Activated CD4-positive, alpha-beta T cell treated with anti-CD3 and anti-CD28 coated beads, Interleukin-2, amount 10 ng/mL, durations not matched to agents 24 days and 14 days (primary cell): ENCODE results near the gene NUP37. TPM values are rescaled to one million over a fixed set of nuclear protein-coding genes. Genes with fewer than 3 reads are reported as not detected.
"Not testable (repeated sequence)": the region's sequence is repeated elsewhere in the genome, so short reads cannot be mapped to it uniquely, and the experiment has no call there.

Experiments
- DNase-seq: peaks from one replicate; pipeline ENCODE4 v3.0.0; 2022
- H3K27ac Mint-ChIP-seq: one replicate; pipeline ENCODE4 v1.8.0; 2022; ENCODE audit warnings: mild to moderate bottlenecking, mixed read lengths
- H3K27me3 Mint-ChIP-seq: one replicate; pipeline ENCODE4 v1.8.0; 2022; ENCODE audit warnings: mixed read lengths
- H3K36me3 Mint-ChIP-seq: one replicate; pipeline ENCODE4 v1.8.0; 2022; ENCODE audit warnings: low read depth, mild to moderate bottlenecking, mixed read lengths
- H3K4me1 Mint-ChIP-seq: one replicate; pipeline ENCODE4 v1.8.0; 2021; ENCODE audit warnings: mixed read lengths
- H3K4me3 Mint-ChIP-seq: one replicate; pipeline ENCODE4 v1.8.0; 2022; ENCODE audit warnings: mild to moderate bottlenecking, moderate library complexity, mixed read lengths
- H3K9me3 Mint-ChIP-seq: one replicate; pipeline ENCODE4 v1.8.0; 2021; ENCODE audit warnings: mixed read lengths
- intact Hi-C: fragments of 100-400 bp; cut with micrococcal nuclease; formaldehyde crosslinking; loops from one replicate; pipeline ENCODE4 v1.15.1; 2023
- total RNA-seq: library from RNA; stranded (reverse); gene quantifications from 2 replicates; pipeline ENCODE4 v1.2.3, GENCODE V29; 2022

NUP37 gene
- total RNA-seq, 1 donor from 2014 or later = 88.1 TPM

GRCh38 chr12:102118874-102119273, 1.0 kb downstream of the NUP37 start:
- H3K27ac Mint-ChIP-seq = peak overlapping the region; percentile 53

GRCh38 chr12:102116392-102116791, 3.5 kb downstream of the NUP37 start:
- Mint-ChIP-seq H3K4me3 (no peak overlapping the region), H3K27ac (no peak overlapping the region), H3K36me3 (peaks cover 36% of the 10 kb centered on the region), H3K27me3 (no peaks in the 10 kb centered on the region), H3K4me1 (peaks cover 18% of the 10 kb centered on the region), H3K9me3 (no peaks in the 10 kb centered on the region)
- DNase-seq = no peak
- intact Hi-C loops = no loop called here

More at GRCh38 chr12:102118874-102119273, 1.0 kb downstream of the NUP37 start:
- Mint-ChIP-seq H3K36me3 (peaks cover 29% of the 10 kb centered on the region), H3K4me1 (peaks cover 32% of the 10 kb centered on the region), H3K9me3 (no peaks in the 10 kb centered on the region), H3K4me3 (peak overlapping the region; percentile 96), H3K27me3 (no peaks in the 10 kb centered on the region)
- intact Hi-C loops = no loop called here
- DNase-seq = peak; percentile 55

- Mint-ChIP-seq H3K4me3 (no peak overlapping the region), H3K36me3 (peaks cover 52% of the 10 kb centered on the region), H3K4me1 (peaks cover 16% of the 10 kb centered on the region), H3K9me3 (no peaks in the 10 kb centered on the region), H3K27ac (no peak overlapping the region), H3K27me3 (no peaks in the 10 kb centered on the region)
- intact Hi-C loops = no loop called here
- DNase-seq = no peak
Measured at GRCh38 chr12:102114212-102114611, 5.7 kb downstream of the NUP37 start.

- DNase-seq = no peak
- Mint-ChIP-seq H3K4me1 (peaks cover 9% of the 10 kb centered on the region), H3K9me3 (peaks cover 10% of the 10 kb centered on the region), H3K27me3 (no peaks in the 10 kb centered on the region), H3K4me3 (no peak overlapping the region), H3K27ac (no peak overlapping the region), H3K36me3 (peaks cover 67% of the 10 kb centered on the region)
- intact Hi-C loops = no loop called here
Measured at GRCh38 chr12:102110782-102111181, 9.1 kb downstream of the NUP37 start.

- Mint-ChIP-seq H3K27me3 (no peaks in the 10 kb centered on the region), H3K4me3 (no peak overlapping the region), H3K36me3 (peaks cover 87% of the 10 kb centered on the region), H3K9me3 (peaks cover 29% of the 10 kb centered on the region), H3K4me1 (peaks cover 6% of the 10 kb centered on the region), H3K27ac (no peak overlapping the region)
- DNase-seq = no peak
- intact Hi-C loops = no loop called here
Measured at GRCh38 chr12:102107970-102108369, 11.9 kb downstream of the NUP37 start.

GRCh38 chr12:102106905-102107304, 13.0 kb downstream of the NUP37 start:
- Mint-ChIP-seq H3K27ac (no peak overlapping the region), H3K27me3 (no peaks in the 10 kb centered on the region), H3K36me3 (peaks cover 92% of the 10 kb centered on the region), H3K9me3 (peaks cover 29% of the 10 kb centered on the region), H3K4me3 (no peak overlapping the region), H3K4me1 (peaks cover 5% of the 10 kb centered on the region)
- intact Hi-C loops = no loop called here
- DNase-seq = no peak

DNA sequence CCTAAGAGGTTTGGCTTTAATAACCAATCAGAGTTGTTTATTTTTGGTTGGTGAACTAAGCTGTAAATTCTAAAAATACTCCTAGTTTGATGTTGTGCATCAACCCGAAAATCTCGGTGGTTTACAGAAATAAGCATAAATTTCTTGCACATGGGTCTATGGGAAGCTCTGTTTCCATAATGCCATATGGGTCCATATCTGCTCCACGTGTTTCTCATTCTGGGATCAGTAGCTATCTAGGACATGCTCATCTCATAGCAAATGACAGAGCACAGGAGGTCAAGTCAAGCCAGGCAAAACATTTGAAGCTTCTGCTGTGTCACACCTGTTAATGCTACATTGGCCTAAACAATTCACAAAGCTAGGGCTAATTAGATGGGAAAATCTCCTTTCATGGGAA, 23.1 kb downstream of the NUP37 start:
- no peak for DNase-seq
- Mint-ChIP-seq H3K27ac (no peak overlapping the region), H3K4me1 (peaks cover 12% of the 10 kb centered on the region), H3K4me3 (no peak overlapping the region), H3K36me3 (peaks cover 35% of the 10 kb centered on the region), H3K9me3 (no peaks in the 10 kb centered on the region), H3K27me3 (no peaks in the 10 kb centered on the region)
- intact Hi-C loops = loop anchor here (5.0 to 10.0 kb wide), 2 partner anchors 448 to 670 kb away; no protein-coding TSS in a partner anchor

DNA sequence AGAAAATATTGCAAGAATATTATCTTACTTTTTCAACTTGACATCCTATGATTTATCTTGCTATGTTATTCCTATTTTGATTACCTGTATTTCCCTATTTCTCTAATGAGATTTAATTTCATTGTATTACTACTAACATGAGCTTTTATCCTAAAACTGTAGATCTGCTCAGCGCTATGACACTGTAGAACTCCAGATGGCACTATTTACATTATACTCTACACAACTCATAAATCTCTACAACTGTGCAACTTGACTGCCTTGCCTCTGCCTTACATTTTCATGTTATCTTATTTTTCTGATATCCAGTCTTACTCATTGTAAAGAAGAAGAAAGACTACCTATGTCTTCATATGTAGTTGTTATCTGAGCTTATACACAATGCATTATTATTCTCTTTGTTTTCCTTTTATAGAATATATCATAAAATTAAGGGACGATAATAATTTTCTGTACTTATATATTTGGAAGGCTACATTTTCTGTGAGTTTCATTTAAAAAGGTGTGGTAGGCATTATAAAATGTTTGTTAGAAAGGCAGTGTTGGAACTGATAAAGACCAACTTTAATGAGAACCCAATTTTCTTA, 24.1 kb downstream of the NUP37 start:
- Mint-ChIP-seq H3K4me1 (peaks cover 12% of the 10 kb centered on the region), H3K27me3 (no peaks in the 10 kb centered on the region), H3K4me3 (no peak overlapping the region), H3K27ac (no peak overlapping the region), H3K36me3 (peaks cover 35% of the 10 kb centered on the region), H3K9me3 (no peaks in the 10 kb centered on the region)
- intact Hi-C loops = loop anchor here (1.0 to 10.0 kb wide), 3 partner anchors 449 to 672 kb away; no protein-coding TSS in a partner anchor
- DNase-seq = no peak

DNA sequence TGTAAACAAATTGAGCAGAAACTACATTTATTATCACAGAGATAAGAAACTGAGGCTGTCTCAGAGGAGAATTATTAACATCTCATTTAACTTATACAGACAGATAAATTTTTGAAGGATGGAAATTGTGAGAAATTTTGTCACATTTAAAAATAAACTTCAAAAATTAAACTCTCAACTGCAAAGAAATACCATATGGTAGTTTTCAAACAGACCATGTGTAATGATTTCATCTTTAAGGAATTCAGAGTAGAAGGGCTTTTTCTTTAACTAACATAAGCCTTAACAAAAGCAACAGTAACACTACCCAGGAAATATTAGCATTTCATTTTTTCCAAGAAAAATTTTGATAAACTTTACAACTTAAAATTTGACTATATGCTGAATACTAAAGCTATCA, 26.6 kb downstream of the NUP37 start:
- no peaks in the 10 kb centered on the region for H3K27me3 Mint-ChIP-seq
- H3K4me1 Mint-ChIP-seq = peaks cover 12% of the 10 kb centered on the region
- H3K27ac Mint-ChIP-seq = no peak overlapping the region
- no peaks in the 10 kb centered on the region for H3K9me3 Mint-ChIP-seq
- intact Hi-C loops = loop anchor here (10.0 kb wide), 1 partner anchor 451 kb away; no protein-coding TSS in a partner anchor
- H3K36me3 Mint-ChIP-seq = peaks cover 34% of the 10 kb centered on the region
- H3K4me3 Mint-ChIP-seq = no peak overlapping the region
- no peak for DNase-seq

DNA sequence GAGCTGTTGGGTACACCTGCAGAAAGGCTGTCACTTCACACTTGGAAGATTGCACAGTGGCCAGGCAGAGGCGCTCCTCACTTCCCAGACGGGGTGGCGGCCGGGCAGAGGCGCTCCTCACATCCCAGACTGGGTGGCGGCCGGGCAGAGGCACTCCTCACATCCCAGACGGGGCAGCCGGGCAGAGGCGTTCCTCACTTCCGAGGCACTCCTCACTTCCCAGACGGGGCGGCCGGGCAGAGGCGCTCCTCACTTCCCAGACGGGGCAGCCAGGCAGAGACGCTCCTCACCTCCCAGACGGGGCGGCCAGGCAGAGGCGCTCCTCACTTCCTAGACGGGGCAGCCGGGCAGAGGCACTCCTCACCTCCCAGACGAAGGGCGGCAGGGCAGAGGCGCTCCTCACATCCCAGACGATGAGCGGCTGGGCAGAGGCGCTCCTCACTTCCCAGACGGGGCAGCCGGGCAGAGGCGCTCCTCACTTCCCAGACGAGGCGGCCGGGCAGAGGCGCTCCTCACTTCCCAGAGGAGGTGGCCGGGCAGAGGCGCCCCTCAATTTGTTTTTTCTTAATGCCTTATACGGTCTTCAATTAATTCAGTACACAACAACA, 30.6 kb downstream of the NUP37 start:
- Mint-ChIP-seq H3K36me3 (peaks cover 26% of the 10 kb centered on the region), H3K4me1 (peaks cover 12% of the 10 kb centered on the region)
- DNase-seq, H3K27ac Mint-ChIP-seq, H3K4me3 Mint-ChIP-seq, intact Hi-C loops, H3K27me3 Mint-ChIP-seq, H3K9me3 Mint-ChIP-seq: not testable (repeated sequence)

- no peak for DNase-seq
Measured at GRCh38 chr12:102080842-102081241, 39.1 kb downstream of the NUP37 start.

GRCh38 chr12:102072092-102072491, 47.8 kb downstream of the NUP37 start:
- intact Hi-C loops = not testable (repeated sequence)

More at GRCh38 chr12:102080842-102081241, 39.1 kb downstream of the NUP37 start:
- H3K4me3 Mint-ChIP-seq = no peak overlapping the region
- H3K4me1 Mint-ChIP-seq = peaks cover 1% of the 10 kb centered on the region
- H3K36me3 Mint-ChIP-seq = peaks cover 62% of the 10 kb centered on the region
- no peak overlapping the region for H3K27ac Mint-ChIP-seq
- no peaks in the 10 kb centered on the region for H3K27me3 Mint-ChIP-seq
- H3K9me3 Mint-ChIP-seq = no peaks in the 10 kb centered on the region
- intact Hi-C loops = no loop called here

DNA sequence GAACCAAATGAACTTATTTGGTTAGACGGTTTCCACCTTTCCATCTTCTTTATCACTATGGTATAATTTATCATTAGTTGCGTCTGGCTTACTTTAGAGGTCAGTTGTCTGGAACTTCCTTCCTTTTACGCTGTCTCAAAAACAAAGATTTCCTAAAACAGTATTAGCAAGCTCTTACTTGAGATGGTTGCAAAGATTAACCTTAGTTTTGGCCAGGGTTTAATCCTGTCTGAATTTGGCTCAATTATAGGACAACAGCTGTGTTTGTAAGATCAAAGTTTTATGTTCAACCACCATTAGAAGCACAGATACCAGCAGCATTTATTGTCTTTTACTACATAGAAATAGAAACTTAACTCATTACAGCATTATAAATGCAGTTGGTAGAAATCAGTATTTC, 50.2 kb downstream of the NUP37 start:
- Mint-ChIP-seq H3K4me3 (no peak overlapping the region), H3K9me3 (peaks cover 3% of the 10 kb centered on the region), H3K27ac (no peak overlapping the region), H3K4me1 (peaks cover 3% of the 10 kb centered on the region), H3K36me3 (peaks cover 7% of the 10 kb centered on the region), H3K27me3 (no peaks in the 10 kb centered on the region)
- no peak for DNase-seq
- intact Hi-C loops = loop anchor here (10.0 kb wide), 1 partner anchor 275 kb away; no protein-coding TSS in a partner anchor

More at GRCh38 chr12:102072092-102072491, 47.8 kb downstream of the NUP37 start:
- H3K4me3 Mint-ChIP-seq, H3K9me3 Mint-ChIP-seq, H3K27ac Mint-ChIP-seq, H3K27me3 Mint-ChIP-seq, DNase-seq, H3K4me1 Mint-ChIP-seq: not testable (repeated sequence)
- peaks cover 23% of the 10 kb centered on the region for H3K36me3 Mint-ChIP-seq

DNA sequence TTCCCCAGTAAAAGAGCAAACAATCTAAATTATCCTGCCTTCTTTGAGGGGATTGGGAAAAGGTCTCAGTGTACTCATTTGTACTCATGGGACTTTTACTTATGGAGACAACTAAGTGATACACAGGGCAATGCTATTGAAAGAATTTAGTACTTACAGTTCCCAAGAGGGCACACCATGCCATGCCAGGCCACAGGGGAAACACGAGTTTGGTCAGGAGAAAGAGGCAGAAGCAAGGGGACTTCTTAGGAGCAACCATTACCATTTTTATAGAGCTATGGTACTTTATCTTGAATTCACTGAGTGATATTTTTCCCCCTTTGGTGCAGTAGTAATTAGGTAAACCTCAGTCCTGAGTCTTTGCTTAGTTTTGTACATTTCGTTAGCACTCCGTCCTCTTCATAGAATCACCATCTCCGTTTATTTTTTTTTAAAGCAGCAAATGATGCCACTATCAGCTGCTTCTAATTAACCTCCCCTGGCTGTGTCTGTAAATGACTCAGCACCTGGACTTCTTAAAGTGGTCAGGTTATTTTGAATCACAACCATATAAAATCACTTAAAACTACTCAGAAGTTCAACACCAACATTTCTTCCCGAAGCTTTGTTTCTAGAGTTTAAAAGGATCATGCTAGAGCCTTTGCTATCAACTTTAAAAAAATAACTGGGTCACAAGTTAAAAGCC, 52.2 kb downstream of the NUP37 start:
- DNase-seq = no peak
- H3K4me1 Mint-ChIP-seq = peaks cover 6% of the 10 kb centered on the region
- no peaks in the 10 kb centered on the region for H3K27me3 Mint-ChIP-seq
- H3K27ac Mint-ChIP-seq = no peak overlapping the region
- H3K36me3 Mint-ChIP-seq = no peaks in the 10 kb centered on the region
- intact Hi-C loops = loop anchor here (10.0 kb wide), 1 partner anchor 273 kb away; no protein-coding TSS in a partner anchor
- H3K4me3 Mint-ChIP-seq = no peak overlapping the region
- peaks cover 3% of the 10 kb centered on the region for H3K9me3 Mint-ChIP-seq
